T follicular helper cell (primary cell): Measurements from ENCODE around the gene TMEM235.
A peak's percentile ranks its signal among the peaks of the same experiment; 100 is the strongest.

Experiments used
- DNase-seq: peaks from one replicate; pipeline ENCODE4 v3.0.0-alpha.2; 2020; ENCODE audit warnings: low read depth
- total RNA-seq, 2 experiments: gene quantifications; one replicate each; lab custom pipeline; 2026; lab: John Stamatoyannopoulos, UW

TMEM235 gene
- 0 reads per million in 2 experiments for total RNA-seq

- no peak for DNase-seq
Measured at GRCh38 chr17:78230996-78231935, at the start of gene TMEM235. Gene TMEM235, plus strand, starts transcription at chr17:78231631. Its CDS starts 393 bp downstream, at chr17:78232024.

DNA sequence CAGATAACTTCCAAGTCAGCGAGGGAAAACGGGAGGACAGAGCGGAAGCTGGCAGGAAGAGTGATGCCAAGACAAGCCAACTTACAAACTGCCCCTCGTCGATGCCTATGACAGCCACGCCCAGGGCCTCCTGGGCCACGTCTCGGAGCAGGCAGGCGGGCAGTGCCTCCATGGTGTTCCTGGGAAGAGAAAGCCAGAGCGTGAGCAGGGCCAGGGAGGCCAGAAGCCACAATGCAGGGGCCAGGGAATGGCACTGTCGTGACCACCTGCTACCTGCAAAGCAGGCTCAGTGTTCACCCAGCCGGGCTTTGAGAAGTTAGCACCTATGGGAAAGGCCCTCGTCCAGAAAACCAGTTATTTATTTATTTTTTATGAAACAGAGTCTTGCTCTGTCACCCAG is 48.9 kb upstream of the TMEM235 start:
- no peak for DNase-seq

- no peak for DNase-seq
Measured at GRCh38 chr17:78183916-78184315, 47.5 kb upstream of the TMEM235 start.

DNA sequence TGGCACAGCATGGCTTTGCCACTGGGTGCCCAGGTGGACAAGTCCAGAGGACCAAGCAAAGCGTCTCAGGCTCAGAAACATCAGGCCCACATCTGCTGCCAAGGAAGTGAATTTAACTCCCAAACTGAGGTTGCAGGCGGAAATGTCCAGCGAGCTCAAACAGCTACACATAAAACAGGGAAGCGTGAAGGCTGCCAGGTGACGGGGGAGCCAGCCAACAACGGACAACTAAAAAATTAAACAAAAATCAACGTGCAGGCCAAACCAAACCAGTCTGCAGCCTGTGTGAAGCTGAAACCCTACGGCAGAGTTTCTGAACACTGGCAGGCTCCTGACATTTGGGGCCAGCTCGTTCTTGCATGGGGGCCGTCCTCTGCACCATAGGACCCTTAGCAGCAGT is 47.1 kb upstream of the TMEM235 start:
- DNase-seq: no peak

DNA sequence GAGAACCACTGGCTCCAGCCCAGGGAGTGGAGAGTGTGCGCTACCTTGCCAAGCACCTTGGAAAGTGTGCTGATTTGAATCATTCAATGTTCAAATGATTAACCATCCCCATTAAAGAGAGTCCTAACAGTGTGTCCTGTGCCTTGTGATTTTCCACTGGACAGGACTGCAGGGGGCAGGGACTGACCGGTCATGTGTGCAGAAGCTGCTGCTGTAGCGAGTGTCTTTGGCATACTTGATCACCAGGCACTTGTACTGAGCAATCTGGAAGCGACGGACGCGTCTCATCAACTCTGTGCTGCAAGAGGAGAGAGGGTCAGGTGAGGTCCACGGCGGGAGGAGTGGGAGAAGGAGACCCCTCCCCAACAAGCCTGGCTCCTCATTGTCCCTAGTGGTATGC is 46.6 kb upstream of the TMEM235 start:
- DNase-seq: no peak

GRCh38 chr17:78185981-78186691 is 45.3 kb upstream of the TMEM235 start:
- DNase-seq: no peak

DNA sequence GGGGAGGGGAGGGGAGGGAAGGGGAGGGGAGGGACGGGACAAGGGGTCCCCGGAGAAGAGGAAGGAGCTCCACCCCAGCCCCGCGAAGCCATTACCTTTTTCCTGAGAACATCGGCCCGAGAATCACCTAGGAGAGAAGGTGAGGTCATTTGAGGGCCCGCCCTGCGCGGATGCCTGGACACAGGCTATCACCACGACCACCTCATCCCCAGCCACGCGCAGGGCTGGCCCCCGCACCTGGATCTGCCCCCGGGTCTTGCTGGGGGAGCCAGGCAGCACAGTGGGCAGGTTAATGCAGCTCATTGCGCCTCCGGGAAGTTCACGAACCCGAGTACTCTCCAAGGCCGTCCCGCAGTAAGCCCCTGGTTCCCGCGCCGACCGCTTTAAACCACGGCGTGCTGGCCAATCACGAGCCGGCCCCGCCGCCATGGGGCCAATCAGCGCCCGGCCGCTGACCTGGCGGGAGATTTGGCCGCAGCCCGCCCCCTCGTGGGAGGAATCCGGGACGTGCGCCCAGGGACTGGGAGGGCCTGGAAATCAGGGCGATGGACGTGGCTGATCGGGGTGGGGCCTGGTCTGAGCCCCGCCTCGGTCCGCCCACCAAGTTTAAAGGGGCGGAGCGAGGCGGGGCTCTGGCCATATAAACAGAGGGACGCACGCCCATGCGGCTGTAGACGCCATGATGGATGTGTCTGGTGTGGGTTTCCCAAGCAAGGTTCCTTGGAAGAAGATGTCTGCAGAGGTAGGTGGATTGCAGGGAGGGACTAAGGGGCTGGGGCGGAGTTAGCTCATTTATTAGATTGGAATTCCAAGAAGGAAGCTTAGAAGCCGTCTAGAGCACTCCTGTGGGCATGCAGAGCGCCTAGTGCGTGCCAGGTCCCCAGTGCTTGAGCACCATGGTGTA is 44.5 kb upstream of the TMEM235 start, which contains the start of the genes AFMID and TK1:
AFMID (plus strand) TSS at position 671 of the 904 bp plus-strand sequence; CDS start at position 680, 9 bp downstream.
TK1 (minus strand) TSS at position 361 of the 904 bp plus-strand sequence; CDS start at position 303, 58 bp downstream.
- DNase-seq: peak; percentile 57

GRCh38 chr17:78196716-78197115 is 34.7 kb upstream of the TMEM235 start:
- DNase-seq: no peak

- DNase-seq: no peak
Measured at GRCh38 chr17:78197147-78197832, 34.1 kb upstream of the TMEM235 start.

DNA sequence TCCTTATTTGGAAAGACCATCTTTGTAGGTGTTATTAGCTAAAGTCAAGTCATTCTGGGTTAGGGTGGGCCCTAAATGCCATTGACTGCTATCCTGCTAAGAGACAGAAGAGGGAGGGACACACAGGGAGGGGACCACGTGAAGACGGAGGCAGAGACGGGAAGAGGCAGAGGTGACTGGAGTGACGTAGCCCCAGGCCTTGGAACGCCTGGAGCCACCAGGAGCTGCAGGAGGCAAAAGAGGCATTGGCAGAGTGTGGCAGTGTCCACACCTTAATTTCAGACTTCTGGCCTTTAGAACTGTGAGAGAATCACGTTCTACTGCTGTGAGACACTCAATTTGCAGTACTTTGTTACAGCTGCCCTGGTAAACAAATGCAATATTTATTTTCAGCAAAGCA is 31.0 kb upstream of the TMEM235 start:
- DNase-seq: no peak

DNA sequence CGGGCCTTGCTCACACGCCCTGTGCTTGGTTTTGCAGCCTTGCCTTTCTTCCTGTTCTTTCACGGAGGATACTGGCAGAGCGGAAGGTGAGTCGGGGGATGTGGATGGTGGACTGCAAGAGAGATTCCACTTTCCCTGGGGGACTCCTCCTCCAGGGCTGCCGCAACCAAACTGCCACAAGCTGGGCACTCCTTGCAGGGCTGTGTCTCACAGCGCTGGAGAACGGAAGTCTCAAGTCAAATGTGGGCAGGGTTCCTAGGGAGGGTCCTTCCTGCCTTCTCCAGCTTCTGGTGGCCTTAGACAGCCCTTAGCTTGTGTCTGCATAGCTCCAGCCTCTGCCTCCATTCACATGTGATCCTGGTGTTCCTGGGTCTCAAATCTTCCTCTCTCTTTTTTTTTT is 28.8 kb upstream of the TMEM235 start:
- no peak for DNase-seq

GRCh38 chr17:78204387-78205123 is 26.9 kb upstream of the TMEM235 start:
- no peak for DNase-seq

DNA sequence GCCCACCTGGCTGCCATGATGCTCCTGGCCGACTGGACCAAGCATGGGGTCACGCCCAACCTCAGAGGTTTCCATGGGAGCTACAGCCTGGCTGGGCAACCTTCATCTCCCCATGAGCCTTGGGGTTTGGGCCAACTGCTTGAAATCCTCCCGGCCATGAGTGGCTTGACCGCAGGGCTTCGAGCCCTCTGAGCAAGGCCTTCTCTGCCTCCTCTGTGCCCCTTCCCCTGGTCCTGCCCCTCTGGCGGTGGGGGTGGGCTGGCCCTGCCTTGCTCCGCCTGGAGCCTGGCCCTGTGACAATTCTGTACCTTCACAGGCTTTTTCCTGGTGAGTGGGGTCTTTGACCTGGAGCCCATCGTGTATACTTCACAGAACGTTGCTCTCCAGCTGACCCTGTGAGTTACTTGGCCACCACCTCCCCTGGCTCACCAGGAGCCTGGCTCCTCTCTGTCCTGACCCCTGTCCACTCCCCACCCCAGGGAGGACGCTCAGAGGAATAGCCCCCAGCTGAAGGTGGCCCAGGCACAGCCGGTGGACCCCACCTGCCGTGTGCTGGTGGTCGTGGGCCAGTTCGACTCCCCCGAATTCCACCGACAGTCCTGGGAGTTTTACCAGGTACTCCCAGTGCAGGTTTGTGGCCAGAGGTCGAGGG is 26.2 kb upstream of the TMEM235 start:
- DNase-seq: no peak

DNA sequence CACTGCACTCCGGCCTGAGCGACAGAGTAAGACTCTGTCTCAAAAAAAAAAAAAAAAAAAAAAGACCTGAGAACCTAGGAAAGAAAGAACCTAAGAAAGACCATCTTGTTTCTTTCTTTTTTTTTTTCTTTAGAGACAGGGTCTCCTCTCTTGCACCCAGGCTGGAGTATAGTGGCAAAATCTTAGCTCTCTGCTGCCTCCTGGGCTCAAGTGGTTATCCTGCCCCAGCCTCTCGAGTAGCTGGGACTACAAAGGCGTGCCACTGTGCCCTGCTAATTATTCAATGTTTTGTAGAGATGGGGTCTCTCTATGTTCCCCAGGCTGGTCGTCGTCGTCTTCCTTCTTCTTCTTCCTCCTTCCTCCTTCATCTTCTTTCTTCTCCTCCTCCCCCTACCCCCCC is 25.1 kb upstream of the TMEM235 start:
- no peak for DNase-seq

GRCh38 chr17:78208486-78208885 is 22.9 kb upstream of the TMEM235 start:
- DNase-seq: no peak

DNA sequence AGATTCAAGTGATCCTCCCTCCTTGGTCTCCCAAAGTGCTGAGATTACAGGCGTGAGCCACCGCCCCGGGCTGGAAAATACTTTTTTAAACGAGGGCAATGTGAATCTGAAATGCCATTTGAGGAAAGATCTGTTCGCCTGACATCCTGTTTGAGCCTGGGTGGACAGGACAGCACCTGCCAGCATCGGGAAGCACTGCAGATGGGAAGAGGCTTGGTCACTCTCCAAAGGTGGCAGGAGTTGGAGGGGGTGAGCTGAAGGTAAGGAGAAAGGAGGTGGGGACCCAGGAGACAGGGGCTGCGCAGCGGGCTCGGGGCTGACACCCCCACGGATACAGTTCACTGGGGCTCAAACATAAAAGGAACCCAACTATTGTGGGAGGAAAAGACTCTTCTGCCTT is 21.3 kb upstream of the TMEM235 start:
- no peak for DNase-seq

DNA sequence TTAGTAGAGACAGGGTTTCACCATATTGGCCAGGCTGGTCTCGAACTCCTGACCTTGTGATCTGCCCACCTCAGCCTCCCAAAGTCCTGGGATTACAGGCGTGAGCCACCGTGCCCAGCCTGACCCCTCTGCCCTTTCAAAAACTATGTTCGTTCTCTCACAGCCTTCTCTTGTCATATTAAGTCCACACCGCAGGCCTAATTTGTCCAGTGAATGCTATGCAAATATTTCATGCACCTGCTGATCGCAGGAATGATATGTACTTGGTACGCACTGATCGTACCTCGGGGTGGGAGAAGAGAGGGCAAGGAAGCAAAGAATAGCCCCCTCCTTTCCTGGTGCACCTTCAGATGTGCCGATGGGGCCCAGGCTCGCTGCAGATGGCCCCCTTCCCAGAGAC is 20.4 kb upstream of the TMEM235 start:
- DNase-seq: no peak

- DNase-seq: peak; percentile 86
Measured at GRCh38 chr17:78214016-78214705, 17.3 kb upstream of the TMEM235 start, which contains the start of gene BIRC5. Gene BIRC5, plus strand, starts transcription at chr17:78214253. Its CDS starts 64 bp downstream, at chr17:78214317.

- no peak for DNase-seq
Measured at GRCh38 chr17:78214706-78215061, 16.7 kb upstream of the TMEM235 start.
